GM18520 (cell line): Measurements from ENCODE around the gene INTS15.
"Not testable (repeated sequence)": the region's sequence is repeated elsewhere in the genome, so short reads cannot be mapped to it uniquely, and the experiment has no call there.

Experiments
- ATAC-seq: cut with Tn5 transposase; IDR thresholded peaks from one replicate; pipeline ENCODE4 v1.9.1; 2021; ENCODE audit not compliant: unreplicated experiment

Gene INTS15

GRCh38 chr7:6576867-6577368 is 12.9 kb upstream of the INTS15 start:
- not testable (repeated sequence) for ATAC-seq

GRCh38 chr7:6577369-6578113 is 12.3 kb upstream of the INTS15 start, which contains the start of gene ZDHHC4:
ZDHHC4 (plus strand) TSS chr7:6577454; CDS start chr7:6580562, 3,108 bp downstream.
- peak; percentile 97 for ATAC-seq

- ATAC-seq: no peak
Observed at GRCh38 chr7:6578114-6579084, 11.4 kb upstream of the INTS15 start.

DNA sequence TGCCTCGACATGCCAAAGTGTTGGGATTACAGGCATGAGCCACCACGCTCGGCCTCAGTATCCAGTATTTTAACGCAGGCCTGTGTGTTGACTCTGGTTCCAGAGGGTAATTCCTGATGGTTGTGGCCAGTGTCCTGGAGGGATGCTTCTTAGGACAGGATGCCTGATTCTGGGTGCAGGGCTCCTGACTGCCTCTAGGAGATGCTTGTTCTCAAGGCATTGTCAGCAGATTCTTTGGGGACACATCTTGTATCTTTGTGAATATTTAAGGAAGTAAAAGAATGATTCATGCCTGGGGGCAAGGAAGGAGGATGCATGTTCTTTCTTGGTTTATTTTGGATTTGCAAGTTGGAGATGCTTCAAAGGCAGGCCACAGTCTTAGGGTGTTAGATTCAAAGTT is 10.4 kb upstream of the INTS15 start:
- ATAC-seq: no peak

DNA sequence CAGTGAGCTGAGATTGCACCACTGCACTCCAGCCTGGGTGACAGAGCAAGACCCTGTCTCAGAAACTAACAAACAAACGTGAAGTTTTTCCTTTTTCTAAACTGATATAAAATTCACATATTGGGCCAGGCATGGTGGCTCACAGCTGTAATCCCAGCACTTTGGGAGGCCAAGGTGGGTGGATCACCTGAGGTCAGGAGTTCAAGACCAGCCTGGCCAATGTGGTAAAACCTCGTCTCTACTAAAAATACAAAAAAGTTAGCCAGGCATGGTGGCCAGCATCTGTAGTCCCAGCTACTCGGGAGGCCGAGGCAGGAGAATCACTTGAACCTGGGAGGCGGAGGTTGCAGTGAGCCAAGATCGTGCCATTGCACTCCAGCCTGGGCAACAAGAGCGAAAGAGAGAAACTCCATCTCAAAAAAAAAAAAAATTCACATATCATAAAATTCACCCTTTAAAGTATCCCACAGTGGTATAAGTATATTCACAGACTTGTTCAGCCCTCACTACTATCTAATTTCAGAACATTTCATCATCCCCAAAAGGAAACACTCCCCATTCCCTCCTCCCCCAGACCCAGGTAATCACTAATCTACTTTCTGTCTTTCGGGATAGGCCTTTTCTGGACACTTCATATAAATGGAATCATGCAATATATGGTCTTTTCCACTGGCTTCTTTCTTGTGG is 3.9 kb upstream of the INTS15 start:
- not testable (repeated sequence) for ATAC-seq

- ATAC-seq: no peak
Observed at GRCh38 chr7:6588566-6588965, 1.3 kb upstream of the INTS15 start.

DNA sequence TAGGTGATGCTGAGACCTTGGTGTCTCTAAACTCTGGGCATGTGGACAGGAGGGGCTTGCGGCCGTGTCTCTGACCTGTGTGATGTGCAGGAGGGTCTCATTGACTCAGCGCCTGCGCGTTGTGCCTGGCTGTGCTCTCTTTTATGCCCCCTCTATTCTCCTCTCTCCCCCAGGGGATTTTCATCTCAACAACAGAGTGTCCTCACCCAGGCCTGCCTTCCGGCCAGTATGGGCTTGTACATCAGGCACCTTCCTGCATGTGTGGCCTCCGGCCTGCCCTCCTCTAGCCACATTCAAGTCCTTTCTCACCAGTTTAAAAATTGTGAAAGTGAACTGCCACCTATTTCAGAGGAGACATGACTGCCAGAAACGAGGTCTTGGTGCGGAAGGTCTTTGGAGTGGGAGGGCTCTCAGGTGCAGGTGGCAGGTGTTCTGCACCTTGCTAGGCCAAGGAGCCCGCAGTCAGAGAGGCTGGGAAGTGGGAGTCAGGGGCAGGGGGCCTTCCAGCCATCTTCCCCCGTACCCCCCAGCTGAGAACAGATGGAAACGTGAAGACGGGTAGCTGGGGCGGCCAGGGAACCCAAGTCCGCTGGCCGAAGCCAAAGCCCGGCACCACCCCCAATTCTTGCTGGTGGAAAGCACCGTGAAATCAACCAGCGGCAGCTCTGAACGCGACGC is 531 bp upstream of the INTS15 start:
- no peak for ATAC-seq

DNA sequence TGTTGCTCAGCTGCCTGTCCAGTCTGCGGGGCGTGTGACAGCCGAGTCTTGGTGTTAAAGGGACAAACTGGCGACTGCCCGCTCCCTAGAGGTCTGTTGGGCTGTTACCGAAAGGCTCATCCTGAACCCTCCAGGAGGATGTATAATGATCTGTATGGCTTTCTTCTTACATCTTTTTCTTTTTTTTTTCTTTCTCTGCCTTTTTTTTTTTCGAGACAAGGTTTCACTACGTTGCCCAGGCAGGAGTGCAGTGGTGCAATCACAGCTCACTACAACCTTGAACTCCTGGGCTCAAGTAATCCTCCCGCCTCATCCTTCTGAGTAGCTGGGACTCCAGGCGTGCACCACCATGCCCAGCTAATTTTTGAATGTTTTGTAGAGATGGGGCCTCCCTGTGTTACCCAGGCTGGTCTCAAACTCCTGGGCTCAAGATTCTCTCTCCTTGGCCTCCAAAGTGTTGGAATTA is 857 bp downstream of the INTS15 start:
- ATAC-seq: no peak

GRCh38 chr7:6600093-6600492 is 10.3 kb downstream of the INTS15 start:
- ATAC-seq: no peak

DNA sequence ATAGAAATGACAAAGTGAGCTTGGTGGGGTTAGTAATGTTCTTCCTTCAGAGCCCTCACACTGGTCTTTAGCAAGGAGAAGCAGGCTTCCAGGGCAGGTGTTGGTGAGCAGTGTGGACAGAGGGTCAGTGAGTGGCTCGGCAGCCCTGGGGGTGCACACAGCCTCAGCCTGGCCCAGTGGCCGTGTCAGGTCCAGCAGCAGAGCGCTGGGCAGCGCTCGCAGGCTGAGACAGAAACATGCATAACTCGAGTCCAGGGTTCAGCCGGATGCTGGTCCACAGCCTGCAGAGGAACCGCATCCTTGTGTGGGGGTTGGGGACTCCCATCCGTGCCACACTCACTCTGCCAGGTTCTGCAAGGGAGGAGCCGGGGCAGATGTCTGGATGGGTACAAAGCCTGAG is 14.6 kb downstream of the INTS15 start:
- no peak for ATAC-seq

DNA sequence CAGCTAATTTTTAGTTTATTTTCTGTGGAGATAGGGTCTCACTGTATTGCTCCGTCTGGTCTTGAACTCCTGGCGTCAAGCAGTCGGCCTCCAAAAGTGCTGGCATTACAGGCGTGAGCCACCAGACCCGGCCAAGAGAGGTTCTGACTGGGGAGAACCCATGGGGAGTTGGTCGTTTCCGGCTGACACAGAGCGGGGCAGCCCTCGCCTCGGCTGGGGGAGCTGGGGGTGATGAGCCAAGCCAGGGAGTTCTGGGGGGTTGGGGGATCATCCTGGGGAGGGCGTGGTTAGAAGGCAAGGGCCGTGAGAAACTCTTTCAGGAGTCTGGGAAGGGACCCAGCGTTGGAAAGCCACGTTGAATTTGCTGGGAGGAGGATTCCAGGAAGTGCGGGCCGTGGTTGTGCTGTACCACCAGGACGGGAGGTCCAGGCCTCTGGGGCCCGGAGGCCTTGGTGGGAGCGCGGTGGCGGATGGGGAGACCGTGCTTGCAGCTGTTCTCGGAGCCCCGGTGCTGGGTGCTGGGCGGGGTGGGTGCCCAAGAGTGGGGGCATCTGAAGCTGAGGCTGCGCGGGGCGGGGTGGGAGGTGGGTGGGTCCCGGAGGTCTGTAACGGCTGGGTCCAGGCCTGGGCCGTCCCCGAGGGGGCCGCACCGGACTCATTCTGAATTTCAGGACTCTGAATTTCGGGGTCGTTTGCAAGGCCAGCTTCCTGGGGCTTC is 17.2 kb downstream of the INTS15 start:
- ATAC-seq: no peak

- ATAC-seq: no peak
Observed at GRCh38 chr7:6607651-6608051, 17.8 kb downstream of the INTS15 start.

- ATAC-seq: no peak
Observed at GRCh38 chr7:6608081-6608480, 18.3 kb downstream of the INTS15 start.

GRCh38 chr7:6608794-6609193 is 19.0 kb downstream of the INTS15 start:
- no peak for ATAC-seq

GRCh38 chr7:6612819-6613218 is 23.0 kb downstream of the INTS15 start:
- ATAC-seq: no peak

DNA sequence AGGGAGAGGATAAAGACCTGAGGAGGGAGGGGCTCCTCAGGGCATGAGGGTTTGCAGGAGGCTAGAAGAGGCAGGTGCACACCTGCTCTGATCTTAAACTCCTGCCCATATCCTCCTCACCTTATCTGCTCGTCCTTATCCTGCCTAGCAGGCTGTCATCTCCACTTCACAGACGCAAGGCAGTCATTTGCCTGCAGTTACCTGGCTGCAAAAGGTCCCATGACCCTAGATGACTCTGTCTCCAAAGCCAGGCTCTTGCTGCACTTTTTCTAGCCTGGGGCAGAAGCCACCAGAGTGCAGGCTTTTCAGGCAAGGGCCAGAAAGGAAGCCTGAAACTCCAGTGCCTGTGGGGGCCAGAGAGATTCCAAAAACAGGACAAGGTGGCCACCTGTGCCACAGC is 23.9 kb downstream of the INTS15 start:
- ATAC-seq: no peak

DNA sequence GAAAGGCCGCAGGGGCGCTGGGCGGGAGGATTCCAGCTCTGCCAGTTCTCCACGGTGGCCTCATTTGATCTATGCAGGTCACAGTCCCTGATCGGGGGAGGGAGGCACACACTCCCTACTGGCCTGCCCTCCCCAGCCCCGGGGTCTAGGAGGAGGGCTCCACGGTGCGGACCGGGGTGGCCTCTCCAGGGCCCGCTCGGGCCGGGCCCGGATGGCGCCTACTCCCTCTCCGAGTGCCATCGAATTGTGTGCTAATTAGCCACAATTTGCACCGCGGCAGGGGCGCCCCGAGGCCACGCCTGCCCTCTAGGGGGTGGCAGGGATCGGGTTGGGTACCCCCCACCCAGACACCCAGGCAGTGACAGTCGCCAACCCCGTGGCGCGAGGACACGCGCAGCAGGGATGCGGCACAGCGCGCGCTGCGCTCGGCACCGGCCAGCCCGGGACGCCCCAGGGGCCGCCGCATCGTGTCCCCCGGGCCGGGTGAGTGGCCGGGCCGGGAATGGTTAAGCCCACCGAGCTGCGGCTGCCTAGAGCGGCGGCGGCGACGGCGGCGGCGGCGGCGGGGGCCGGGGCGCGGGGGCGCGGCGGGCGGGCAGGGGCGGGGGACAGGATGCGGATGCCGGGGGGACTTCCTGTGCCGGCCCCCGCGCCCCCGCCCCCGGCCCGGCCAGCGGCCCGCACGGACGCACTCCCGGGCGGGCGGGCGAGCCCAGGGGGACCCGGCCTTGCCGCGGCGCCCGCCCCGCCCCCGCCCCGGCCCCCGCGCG is 25.3 kb downstream of the INTS15 start, which contains the start of gene ZNF853:
ZNF853 (plus strand) TSS at position 658 of the 770 bp plus-strand sequence. CDS start 565 bp downstream, outside the sequence.
- no peak for ATAC-seq

DNA sequence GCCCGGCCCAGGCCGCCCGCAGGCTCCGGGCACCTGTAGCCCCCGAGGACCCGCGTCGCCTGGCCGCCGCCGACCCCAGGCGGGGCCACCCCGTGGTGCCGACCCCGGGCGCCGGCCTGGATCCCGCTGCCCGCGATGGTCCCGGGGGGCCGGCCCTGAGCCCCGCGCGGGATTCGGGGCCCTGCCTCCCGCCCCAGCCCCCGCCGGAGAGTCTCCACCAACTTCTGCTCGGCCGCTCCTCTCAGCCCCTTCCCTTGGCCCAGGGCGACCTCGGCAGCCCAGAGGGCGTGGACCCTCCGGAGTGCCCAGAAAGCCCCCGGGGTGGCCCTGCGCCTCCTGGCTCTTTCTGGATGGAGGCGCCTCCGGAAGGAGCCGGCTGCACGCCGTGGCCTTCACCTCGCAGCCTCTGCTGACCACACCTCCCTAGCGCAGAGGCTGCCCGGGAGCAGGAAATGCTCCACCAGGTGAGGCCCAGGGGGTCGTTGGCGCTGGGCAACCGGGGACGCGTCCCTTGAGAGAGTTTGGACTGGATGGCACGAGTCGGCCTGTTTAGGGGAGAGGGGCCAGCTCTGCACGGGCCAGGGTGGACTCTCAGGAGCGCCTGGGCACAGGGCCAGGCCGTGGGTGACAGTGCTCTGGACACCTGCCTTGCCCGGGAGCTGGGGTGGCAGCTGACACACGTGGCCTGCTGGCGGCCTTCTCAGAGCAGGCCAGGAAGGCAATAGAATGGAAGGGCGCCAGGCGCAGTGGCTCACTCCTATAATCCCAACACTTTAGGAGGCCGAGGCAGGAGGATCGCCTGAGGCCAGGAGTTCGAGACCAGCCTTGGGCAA is 26.1 kb downstream of the INTS15 start:
- ATAC-seq: no peak
